GM18873 (cell line): ENCODE measurements around the gene ADGRL1.
"Not testable (repeated sequence)": the region's sequence is repeated elsewhere in the genome, so short reads cannot be mapped to it uniquely, and the experiment has no call there.

Experiments
- ATAC-seq: cut with Tn5 transposase; IDR thresholded peaks from one replicate; pipeline ENCODE4 v1.9.1; 2021; ENCODE audit warnings: mild to moderate bottlenecking, moderate library complexity, moderate number of reproducible peaks; ENCODE audit not compliant: unreplicated experiment, low FRiP score

The ADGRL1 gene

DNA sequence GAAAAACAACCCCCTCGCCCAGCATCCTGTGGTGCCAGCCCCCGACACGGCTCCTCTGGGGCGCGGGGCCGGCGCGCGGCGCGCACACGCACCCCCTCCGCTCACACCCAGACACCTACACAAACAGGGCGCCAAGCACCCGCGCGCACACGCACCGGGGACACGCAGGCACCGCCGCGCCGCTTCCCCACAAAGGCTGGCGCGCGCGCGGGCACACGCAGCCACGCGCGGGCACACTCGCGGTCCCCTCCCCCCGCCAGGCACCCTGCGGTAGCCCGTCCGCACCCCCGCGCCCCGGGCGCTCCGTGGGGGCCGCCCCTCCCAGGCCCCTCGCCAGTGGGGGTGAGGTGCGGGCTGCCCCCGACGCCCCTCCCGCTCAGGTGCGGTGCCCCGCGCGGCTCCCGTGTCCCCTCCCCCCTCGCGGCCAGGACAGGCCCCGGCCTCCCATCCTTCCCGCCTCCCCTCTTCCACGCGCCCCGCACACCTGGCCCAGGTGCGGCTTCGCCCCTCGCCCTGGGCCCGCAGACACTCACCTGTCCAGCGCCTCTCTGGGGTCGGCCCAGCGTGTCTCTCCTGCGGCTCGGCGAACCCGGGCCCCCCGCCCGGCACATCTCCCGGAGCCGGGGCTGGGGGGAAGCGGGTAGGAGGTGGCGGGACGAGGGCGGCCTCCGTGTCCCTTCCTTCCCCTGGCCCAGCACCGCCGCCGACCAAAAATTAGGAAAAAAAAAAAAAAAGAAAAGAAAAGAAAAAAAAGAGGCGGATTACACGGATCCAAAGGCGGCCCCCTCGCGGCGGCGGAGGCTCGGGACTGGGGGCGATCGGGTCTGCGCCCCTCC is at the start of gene ADGRL1:
Gene ADGRL1 (minus strand): TSS at position 718 of the 836 bp plus-strand sequence. CDS start 22,567 bp downstream, outside the sequence.
- ATAC-seq = not testable (repeated sequence)

DNA sequence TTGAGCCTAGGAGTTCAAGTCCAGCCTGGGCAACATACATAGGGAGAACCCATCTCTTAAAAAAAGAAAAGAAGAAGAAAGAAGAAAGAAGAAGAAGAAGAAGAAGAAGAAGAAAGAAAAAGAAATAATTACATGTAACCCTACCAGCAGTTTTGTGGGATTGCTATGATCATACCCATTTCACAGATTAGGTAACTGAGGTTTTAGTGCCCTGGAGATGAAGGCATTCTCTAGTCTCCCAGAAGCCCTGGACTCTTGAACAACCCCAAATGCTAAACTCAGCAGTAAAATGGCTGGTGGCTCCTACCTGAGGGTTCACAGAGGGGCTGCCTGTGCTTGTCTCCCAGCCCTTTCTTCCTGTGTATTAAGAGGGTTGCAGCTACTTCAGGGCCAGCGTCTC is 49.3 kb upstream of the ADGRL1 start:
- ATAC-seq = not testable (repeated sequence)

DNA sequence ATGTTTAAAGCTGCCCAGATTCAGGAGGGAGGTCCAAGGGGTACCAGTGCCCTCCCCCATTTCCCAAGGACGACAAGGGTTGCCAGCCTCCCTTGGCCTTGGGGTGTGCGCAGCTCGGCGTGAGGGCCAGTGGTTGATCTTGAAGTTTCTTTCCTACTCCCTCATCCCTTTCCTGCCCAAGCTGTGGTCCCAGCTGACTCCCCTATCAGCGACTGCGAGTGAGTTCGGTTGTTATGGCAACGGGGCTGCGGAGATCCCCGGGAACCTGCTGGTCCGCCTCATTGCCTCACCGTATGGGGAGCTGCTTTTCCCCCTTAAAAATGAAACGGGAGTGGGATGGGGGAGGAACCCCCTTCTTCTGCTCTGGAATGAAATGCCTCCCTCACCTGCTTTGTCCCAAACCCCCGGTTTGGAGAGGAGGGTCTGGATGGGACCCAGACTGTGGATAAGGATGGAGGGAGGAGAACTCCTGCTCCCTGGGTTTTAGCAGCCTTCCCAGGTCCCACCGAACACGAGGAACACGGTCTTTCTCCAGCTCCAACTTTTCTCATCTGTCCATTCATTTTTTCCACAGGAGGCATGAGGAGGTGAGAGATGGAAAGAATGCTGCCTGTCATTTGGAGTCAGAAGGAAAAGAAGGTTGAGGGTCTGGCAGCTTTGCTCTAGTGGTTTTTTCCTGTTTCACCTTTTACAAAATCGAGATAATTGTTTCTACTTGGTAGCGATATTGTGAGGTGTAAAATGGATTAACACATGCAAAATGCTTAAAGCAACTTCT is 48.0 kb upstream of the ADGRL1 start:
- ATAC-seq = not testable (repeated sequence)

DNA sequence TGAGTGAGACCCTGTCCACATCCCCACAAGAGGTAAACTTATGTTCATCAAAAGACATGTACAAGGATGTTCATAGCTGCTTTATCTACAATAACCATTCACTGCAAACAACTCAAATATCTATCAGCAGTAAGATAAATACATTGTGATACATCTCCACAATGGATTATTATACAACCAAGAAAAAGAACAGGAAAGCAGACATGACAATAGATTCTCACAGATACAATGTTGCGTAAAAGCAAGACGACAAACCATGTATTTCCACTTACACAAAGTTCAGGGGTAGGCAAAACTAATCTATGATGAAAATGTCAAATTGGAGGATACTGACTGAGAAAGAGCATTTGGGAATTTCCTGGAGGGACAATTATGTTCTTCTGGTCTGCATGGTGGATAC is 46.2 kb upstream of the ADGRL1 start:
- ATAC-seq = not testable (repeated sequence)

DNA sequence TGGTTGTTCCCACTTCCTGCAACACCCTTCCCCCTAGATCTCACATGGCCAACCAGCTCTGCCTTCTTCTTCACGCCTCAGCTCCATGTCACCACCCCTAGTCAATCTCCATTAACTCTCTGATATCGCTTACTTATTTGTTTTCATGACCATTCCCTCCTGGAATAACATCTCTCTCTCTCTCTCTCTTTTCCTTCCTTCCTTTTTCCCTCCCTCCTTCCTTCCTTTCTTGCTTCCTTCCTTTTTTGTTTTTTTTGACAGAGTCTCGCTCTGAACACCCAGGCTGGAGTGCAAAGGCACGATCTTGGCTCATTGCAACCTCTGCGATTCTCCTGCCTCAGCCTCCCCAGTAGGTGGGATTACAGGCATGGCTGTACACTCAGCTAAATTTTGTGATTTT is 44.9 kb upstream of the ADGRL1 start:
- ATAC-seq = no peak

DNA sequence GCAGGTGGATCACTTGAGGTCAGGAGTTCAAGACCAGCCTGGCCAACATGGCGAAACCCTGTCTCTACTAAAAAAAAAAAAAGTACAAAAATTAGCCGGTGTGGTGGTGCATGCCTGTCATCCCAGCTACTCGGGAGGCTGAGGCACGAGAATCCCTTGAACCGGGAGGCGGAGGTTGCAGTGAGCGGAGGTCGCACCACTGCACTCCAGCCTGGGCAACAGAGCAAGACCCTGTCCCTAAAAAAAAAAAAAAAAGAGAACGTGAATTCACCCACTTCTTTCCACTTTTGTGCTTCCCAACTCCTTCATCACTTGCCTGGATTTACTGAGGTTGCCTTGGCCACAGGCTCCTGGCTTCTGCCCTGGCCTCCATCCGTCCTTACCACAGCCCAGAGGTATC is 44.3 kb upstream of the ADGRL1 start:
- not testable (repeated sequence) for ATAC-seq

DNA sequence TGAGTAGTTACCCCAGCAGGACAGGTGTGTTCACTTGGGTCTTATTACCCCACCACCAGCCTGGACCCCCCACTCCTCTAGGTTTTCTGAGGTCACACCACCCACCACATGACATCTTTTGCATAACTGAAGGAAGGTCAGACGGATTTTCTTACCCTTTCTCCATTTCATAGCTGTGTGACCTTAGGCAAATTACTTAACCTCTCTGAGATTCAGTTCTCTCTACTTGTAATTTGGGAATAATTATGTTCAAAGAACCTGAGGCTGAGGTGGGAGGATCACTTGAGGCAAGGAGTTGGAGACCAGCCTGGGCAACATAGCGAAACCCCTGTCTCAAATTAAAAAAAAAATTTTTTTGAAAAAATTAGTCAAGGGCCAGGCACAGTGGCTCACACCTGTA is 43.9 kb upstream of the ADGRL1 start:
- not testable (repeated sequence) for ATAC-seq

DNA sequence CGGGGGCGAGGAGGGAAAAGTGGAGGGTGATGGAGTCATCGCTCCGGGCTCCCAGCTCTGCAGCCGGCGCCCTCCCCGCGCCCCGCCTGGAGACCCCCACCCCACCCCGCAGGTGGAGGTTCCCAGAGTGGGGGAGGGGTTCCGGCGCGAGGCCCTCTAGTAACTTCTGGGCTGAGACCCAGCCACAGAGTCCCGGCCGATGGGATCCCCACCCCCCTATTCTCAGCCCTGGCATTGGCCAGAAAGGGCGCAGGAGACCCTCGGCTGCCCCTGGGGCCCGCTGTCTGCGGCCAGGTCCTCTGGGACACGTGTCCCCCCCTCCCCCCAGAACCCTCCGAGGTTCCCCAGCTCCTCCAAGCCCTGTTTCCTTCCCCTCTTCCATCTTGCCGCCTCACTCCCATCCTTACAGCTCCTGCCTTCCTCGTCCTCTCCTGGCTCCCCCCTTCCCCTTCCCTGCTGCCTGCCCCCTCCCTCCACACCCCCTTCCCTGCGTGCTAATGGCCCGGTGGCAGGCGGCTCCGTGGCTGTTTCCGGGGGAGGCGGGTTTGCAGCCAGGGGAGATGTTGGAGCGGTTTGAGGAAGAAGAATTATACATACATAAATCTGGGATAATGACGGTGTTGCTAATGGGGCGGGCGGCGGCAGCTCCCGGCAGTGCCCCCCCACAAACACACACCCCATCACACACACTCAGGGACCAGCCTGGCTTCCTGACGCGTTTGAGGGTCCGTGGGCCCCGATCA is 43.2 kb upstream of the ADGRL1 start:
- not testable (repeated sequence) for ATAC-seq

DNA sequence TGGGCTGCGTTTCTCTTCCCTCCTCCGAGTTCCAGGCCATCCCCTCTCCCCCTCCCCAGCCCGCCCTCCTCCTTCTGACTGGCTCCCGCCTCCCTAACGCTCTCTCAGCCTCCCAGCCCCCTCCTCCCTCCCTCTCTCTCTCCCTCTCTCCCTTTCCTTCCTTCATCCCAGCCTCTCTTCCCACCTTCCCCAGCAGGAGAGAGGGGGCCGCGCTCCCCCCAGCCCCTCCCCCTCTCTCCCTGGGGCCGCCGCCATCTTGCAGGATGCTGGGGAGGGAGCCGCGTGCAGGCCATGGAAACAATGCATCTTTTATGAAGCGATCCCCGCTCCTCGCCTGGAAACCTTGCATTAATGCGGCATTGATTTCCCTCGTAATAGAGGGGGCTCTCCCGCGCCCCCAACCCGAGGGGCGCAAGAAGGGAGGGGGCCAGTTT is 42.6 kb upstream of the ADGRL1 start:
- no peak for ATAC-seq

DNA sequence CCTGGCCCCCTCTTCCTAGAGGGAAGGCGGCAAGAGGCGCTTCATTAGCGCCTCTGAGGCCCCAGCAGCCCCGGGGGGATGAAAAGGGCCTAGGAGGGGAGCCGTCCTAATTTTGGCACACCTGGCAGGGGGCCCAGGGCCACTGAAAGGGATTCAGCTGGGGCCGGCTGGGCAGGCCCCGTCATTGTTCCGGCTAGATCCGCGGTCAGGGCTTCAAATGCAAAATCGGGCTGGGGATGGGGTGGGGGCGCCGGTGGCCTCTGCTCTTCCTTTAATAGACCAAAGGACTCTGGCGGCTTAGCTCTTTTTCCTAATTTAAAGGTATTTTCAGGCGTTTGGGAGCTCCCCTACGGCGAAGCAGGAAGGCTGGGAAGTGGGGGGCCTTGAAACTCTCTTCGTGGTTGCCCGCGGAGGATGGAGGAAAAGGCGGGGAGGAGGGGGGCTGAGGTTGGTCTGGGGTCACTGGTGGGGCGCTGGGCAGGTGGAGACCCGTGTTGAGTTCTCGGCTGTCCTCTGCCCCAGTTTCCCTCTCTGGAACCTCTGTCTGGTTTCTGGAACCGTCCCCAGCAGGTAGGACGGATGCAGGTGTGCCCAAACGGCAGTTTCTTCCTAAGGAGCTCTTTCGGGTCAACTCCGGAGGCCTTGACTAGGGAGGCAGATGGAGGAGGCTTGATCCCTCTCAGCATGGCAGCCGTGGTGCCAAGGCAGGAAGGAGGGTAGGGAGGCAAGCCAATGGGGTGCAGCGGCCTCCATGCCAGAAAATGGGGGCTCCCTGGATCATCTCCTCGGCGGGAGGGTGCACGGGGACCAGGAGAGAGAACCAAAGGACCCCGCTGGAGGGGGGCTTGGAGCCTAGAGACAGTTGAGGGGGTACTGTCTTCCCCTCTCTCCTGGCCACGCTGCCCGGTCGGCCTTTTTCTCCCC is 41.8 kb upstream of the ADGRL1 start:
- not testable (repeated sequence) for ATAC-seq

DNA sequence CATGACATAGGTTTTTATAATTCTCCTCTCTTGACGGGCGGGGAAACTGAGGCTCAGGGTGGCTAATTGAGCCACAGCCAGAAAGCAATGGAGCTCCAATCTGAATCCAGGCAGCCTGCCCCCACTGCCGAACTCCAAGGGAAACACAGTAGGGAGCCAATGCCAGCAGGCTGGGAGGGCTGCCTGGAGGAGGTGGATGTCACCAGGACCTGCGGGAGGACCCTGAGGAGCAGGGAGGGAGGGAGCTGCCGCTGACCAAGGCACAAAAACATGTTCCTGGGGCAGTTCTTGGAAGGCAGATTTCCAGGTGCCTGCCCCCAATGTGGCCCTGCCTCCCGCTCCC is 41.2 kb upstream of the ADGRL1 start:
- ATAC-seq = not testable (repeated sequence)

DNA sequence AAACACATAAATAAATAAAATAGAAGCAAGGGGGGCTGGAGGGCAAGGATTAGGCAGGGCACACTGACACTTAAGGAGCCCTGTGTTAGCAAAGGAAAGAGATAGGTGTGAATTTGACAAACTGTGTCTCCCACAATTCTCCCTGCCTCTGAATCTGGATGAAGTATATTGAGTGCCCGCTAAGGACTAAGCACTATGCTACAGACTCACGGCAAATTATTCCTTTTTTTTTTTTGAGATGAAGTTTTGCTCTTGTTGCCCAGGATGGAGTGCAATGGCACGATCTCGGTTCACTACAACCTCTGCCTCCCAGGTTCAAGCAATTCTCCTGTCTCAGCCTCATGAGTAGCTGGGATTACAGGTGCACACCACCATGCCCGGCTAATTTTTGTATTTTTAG is 38.4 kb upstream of the ADGRL1 start:
- not testable (repeated sequence) for ATAC-seq

DNA sequence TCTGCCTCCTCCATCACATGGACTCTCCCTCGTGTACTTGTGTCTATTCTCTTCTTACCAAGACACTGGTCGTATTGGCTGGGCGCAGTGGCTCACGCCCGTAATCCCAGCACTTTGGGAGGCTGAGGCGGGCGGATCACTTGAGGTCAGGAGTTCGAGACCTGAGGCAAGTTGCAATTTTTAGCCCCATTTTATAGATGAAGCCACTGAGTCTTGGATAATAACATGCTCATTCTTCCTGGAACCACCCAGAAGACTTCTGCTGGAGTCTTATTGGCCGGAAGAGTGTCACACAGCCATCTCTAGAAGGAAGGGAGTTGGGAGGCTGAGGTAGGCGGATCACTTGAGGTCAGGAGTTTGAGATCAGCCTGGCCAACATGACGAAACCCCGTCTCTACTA is 37.7 kb upstream of the ADGRL1 start:
- ATAC-seq = not testable (repeated sequence)

DNA sequence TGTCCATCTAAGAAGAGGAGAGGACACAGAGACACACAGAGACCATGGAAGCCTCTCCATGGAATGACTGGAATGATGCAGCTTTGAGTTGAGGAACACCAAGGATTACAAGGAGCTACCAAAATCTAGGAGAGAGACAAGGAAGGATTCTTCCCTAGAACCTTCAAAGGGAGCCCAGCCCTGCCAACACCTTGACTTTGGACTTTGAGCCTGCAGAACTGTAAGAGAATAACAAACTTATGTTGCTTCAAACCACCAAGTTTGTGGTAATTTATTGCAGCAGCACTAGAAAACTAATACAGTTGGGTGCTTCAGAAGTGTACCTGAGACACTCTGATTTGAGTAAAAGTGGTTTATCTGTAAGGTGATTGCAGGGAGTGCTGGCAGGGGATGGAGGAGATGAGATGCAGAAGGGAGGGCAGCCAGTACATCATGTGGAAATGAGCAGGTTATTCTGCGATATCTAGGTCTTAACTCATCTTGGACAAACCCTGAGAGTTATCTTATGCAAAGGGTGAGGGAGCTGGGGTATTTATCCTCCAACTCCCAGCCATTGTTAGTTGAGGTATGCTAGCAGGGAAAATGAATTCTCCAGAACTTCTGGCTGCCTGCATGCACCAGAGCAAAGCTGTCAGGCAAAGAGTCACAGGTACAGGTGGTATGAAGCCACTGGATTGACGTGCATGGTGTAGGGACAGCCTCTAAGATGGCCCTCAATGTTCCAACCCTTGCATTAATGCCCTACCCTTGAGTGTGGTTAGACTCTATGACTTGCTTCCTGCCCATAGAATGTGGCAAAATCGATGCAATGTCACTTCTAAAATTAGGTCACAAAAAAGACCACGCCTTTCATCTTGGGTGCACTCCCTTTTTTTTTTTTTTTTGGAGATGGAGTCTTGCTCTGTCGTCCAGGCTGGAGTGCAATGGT is 31.3 kb upstream of the ADGRL1 start:
- ATAC-seq = no peak

DNA sequence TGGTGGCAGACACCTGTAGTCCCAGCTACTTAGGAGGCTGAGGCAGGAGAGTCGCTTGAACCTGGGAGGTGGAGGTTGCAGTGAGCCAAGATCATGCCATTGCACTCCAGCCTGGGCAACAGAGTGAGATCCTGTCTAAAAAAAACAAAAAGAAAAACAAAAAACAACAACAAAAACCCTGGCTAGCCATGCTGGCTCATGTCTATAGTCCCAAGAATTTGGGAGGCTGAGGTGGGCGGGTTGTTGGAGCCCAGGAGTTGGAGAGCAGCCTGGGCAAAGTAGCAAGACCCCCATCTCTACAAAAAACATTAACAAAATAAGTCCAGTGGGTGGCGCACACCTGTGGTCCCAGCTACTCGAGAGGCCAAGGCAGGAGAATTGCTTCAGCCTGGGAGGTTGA is 27.0 kb upstream of the ADGRL1 start:
- ATAC-seq = not testable (repeated sequence)

DNA sequence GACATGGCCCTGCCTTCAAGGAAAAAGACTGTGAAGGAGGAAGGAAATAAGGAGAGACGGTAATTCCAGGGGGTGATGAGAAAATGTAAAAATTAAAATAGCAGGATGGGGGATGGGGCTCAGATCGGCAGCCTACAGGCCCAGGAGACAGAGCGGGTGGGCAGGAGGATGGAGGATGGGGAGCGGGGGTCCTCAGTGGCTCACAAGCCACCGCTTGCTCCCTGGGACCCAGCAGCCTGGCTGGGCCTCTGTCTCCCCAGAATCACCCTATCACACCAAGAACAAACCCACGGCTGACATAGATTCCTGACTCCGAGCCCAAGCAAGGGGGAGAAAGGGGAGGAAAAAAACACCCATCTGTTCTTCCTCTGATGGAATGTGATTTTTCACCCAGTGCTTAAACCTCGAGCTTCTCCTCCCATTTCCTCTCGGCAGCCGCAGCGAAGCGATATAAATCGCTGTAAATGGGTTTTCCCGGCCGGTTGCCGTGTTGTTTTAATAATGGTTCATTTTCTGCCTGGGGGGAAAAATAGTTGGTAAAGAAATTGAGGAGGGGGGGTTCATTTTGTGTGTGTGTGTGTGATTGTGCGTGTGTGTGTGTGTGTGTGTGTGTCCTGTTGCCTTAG is 22.6 kb upstream of the ADGRL1 start:
- ATAC-seq = not testable (repeated sequence)

DNA sequence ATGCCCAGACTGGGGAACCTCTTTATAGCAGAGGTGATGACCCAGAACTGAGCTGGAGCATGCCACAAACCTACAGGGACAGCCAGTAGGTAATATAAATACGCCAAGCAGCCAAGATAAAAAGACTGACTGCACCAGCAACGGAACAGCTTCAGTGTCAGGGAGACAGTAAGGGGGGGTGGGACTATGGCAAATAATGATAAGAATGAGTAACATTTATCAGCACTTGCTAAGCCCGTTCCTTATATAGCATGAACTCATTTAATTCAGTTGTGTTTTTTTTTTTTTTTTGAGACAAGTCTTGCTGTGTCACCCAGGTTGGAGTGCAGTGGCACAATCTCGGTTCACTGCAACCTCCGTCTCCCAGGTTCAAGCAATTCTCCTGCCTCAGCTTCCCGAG is 20.5 kb upstream of the ADGRL1 start:
- not testable (repeated sequence) for ATAC-seq

DNA sequence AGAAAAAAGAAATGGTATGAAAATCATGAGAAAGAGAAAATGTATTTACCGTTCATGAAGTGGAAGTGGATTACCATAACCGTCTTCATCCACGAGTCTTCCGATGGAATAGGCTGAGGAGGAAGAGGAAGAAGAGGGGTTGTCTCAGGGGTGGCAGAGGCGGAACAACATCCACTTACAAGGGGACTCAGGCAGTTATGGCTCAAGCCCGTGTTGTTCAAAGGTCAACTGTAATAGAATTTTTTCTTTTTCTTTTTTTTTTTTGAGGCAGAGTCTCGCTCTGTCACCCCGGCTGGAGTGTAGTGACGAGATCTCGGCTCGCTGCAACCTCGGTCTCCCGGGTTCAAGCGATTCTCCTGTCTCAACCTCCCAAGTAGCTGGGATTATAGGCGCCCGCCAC is 16.9 kb upstream of the ADGRL1 start:
- ATAC-seq = no peak
